ENCODE measurements around the gene PRKAG2. TPM values are rescaled to one million over a fixed set of nuclear protein-coding genes. Genes with fewer than 3 reads are reported as not detected.

Gene PRKAG2
- total RNA-seq, 4 donors from 2014 or later = 25.1 to 57.8 (median 46.7) TPM

GRCh38 chr7:151801291-151801690 is 75.6 kb downstream of the PRKAG2 start:
- 94 to 100% methylated on average over 2 to 5 of the region's 5 CpGs for WGBS, 2 donors (ENCODE audit: low coverage in 1 of 2)
- TF ChIP-seq CTCF (IDR thresholded peaks at IDR 0.05) (no peak), EP300 (IDR thresholded peaks at IDR 0.05; ENCODE audit: low read depth) (no peak), POLR2A (IDR thresholded peaks at IDR 0.05) (no peak), POLR2AphosphoS5 (IDR thresholded peaks at IDR 0.05) (no peak)
- Histone ChIP-seq H3K9me3 (no peaks in the 10 kb centered on the region), H3K36me3 (no peaks in the 10 kb centered on the region), H3K27me3 (no peaks in the 10 kb centered on the region), H3K4me1 (peaks cover 6 to 18% (median 11%) of the 10 kb centered on the region in 4 donors), H3K27ac (no peak overlapping the region), H3K4me3 (no peak overlapping the region)
- no peak for DNase-seq
- in situ Hi-C loops (cut with MboI; ENCODE audit: low pct_ligation_motif_present in 1 of 4, low pct_unique_long_range_greater_than_20kb in 1 of 4, low sequenced_read_pairs in 3 of 4) = no loop called here
- intact Hi-C loops (cut with DNase I; ENCODE audit: low total_unique reads) = no loop called here

DNA sequence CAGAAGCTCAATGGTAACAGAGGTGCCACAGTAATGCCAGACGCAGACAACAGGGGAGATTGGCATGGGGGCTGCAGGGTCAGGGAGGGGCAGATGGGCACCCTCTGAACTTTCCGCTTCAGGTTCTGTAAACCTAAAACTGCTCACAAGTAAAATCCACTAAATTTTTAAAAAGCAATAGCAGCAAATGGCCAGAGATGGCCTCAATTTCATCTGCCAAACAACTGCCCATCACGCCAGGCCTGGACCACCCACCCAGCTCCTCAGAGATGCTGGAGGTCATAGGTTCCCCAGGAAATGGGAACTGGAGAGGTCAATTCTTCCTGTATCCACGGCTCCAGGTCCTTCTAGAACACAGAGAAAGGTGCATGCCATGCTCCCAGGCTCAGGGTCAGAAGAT is 76.1 kb downstream of the PRKAG2 start:
- in situ Hi-C loops (cut with MboI; ENCODE audit: low pct_ligation_motif_present in 1 of 4, low pct_unique_long_range_greater_than_20kb in 1 of 4, low sequenced_read_pairs in 3 of 4) = no loop called here
- no peak for DNase-seq
- intact Hi-C loops (cut with DNase I; ENCODE audit: low total_unique reads) = no loop called here
- no peak overlapping the region for H3K27ac ChIP-seq
- H3K4me3 ChIP-seq = no peak overlapping the region
- no peaks in the 10 kb centered on the region for H3K36me3 ChIP-seq
- WGBS, 2 donors (ENCODE audit: low coverage in 1 of 2) = 91 to 100% methylated on average over 2 to 4 of the region's 4 CpGs
- H3K27me3 ChIP-seq = no peaks in the 10 kb centered on the region
- peaks cover 6 to 23% (median 13%) of the 10 kb centered on the region in 4 donors for H3K4me1 ChIP-seq
- H3K9me3 ChIP-seq = no peaks in the 10 kb centered on the region
- TF ChIP-seq POLR2A (IDR thresholded peaks at IDR 0.05) = no peak

GRCh38 chr7:151800391-151800790 is 76.5 kb downstream of the PRKAG2 start:
- no peaks in the 10 kb centered on the region for H3K9me3 ChIP-seq
- H3K27me3 ChIP-seq = no peaks in the 10 kb centered on the region
- no peak for TF ChIP-seq POLR2AphosphoS5 (IDR thresholded peaks at IDR 0.05)
- no peak for TF ChIP-seq CTCF (IDR thresholded peaks at IDR 0.05)
- TF ChIP-seq EP300 (IDR thresholded peaks at IDR 0.05; ENCODE audit: low read depth) = no peak
- TF ChIP-seq POLR2A (IDR thresholded peaks at IDR 0.05) = no peak
- in situ Hi-C loops (cut with MboI; ENCODE audit: low pct_ligation_motif_present in 1 of 4, low pct_unique_long_range_greater_than_20kb in 1 of 4, low sequenced_read_pairs in 3 of 4) (no loop called here), intact Hi-C loops (cut with DNase I; ENCODE audit: low total_unique reads) (no loop called here)
- 88% methylated on average over 7 of the region's 7 CpGs; no CpG with 5 or more reads in 1 of the 2 donors for WGBS, 2 donors (ENCODE audit: low coverage in 1 of 2)
- H3K36me3 ChIP-seq = no peaks in the 10 kb centered on the region
- no peak overlapping the region for H3K27ac ChIP-seq
- H3K4me1 ChIP-seq = peaks cover 6 to 23% (median 13%) of the 10 kb centered on the region in 4 donors
- H3K4me3 ChIP-seq = no peak overlapping the region
- DNase-seq = no peak

DNA sequence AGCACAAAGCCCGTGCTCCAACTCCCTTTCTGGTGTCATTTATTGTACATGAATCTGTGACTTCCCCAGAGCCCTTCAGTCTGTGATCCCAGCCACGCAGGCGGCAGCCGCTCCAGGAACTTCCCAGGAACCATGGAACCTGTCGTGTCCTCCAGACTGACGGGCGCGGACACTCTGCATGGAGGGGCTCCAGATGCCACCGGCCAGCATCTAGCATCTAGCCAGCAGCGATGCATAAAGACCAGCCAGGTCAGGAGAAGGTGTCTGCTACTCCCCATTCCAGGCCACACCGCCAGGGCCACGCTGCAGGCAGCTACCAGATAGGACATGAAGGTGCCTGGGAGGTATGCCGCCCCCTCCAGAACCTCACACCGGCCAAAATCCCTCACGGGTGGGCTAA is 77.4 kb downstream of the PRKAG2 start:
- intact Hi-C loops (cut with DNase I; ENCODE audit: low total_unique reads) = loop anchor here (10.0 kb wide), 1 partner anchor 65 kb away; no protein-coding TSS in a partner anchor
- Histone ChIP-seq H3K9me3 (no peaks in the 10 kb centered on the region), H3K4me1 (peaks cover 6 to 26% (median 13%) of the 10 kb centered on the region in 4 donors), H3K4me3 (no peak overlapping the region), H3K27ac (no peak overlapping the region), H3K36me3 (no peaks in the 10 kb centered on the region), H3K27me3 (no peaks in the 10 kb centered on the region)
- 96% methylated on average over 15 of the region's 15 CpGs; no CpG with 5 or more reads in 1 of the 2 donors for WGBS, 2 donors (ENCODE audit: low coverage in 1 of 2)
- DNase-seq = no peak
- TF ChIP-seq EP300 (IDR thresholded peaks at IDR 0.05; ENCODE audit: low read depth) (no peak), POLR2A (IDR thresholded peaks at IDR 0.05) (no peak), CTCF (IDR thresholded peaks at IDR 0.05) (no peak), POLR2AphosphoS5 (IDR thresholded peaks at IDR 0.05) (no peak)
- in situ Hi-C loops (cut with MboI; ENCODE audit: low pct_ligation_motif_present in 1 of 4, low pct_unique_long_range_greater_than_20kb in 1 of 4, low sequenced_read_pairs in 3 of 4) = loop anchor here in 2 of 4 donors (25.0 kb wide), 1 partner anchor 138 kb away; no protein-coding TSS in a partner anchor

Data from transverse colon (tissue), 4 donors.